HG02970 (cell line): ENCODE measurements around the gene ANLN.
"Not testable (repeated sequence)": the region's sequence is repeated elsewhere in the genome, so short reads cannot be mapped to it uniquely, and the experiment has no call there.

ENCODE experiments used
- ATAC-seq: cut with Tn5 transposase; IDR thresholded peaks from one replicate; pipeline ENCODE4 v1.9.1; 2021; ENCODE audit warnings: mild to moderate bottlenecking, moderate library complexity, moderate number of reproducible peaks; ENCODE audit not compliant: unreplicated experiment, low FRiP score

The ANLN gene

GRCh38 chr7:36497176-36497575 is 107.5 kb downstream of the ANLN start:
- not testable (repeated sequence) for ATAC-seq

- no peak for ATAC-seq
Observed at GRCh38 chr7:36497775-36498174, 108.1 kb downstream of the ANLN start.
